Breast epithelium (tissue), 4 donors: ENCODE measurements around the gene HPSE. TPM values are rescaled to one million over a fixed set of nuclear protein-coding genes. Genes with fewer than 3 reads are reported as not detected.
"Not testable (repeated sequence)": the region's sequence is repeated elsewhere in the genome, so short reads cannot be mapped to it uniquely, and the experiment has no call there.

ENCODE experiments used
- DNase-seq, 2 donors: peaks; one replicate each; pipeline ENCODE4 v3.0.0-alpha.2; 2019; ENCODE audit warnings: low spot score in 2 of 2
- H3K27ac ChIP-seq, 2 donors: fragments of 200-600 bp; sonication (generic) in 1 of 2; one replicate each; pipeline ENCODE4 v1.5.1; 2016 to 2019; ENCODE audit warnings: mild to moderate bottlenecking in 1 of 2
- H3K27me3 ChIP-seq, 2 donors: fragments of 200-600 bp; sonication (generic) in 1 of 2; one replicate each; pipeline versions ENCODE4 v1.5.1 to v1.6.0; 2017 to 2019; ENCODE audit warnings: control low read depth in 1 of 2, mild to moderate bottlenecking in 1 of 2
- H3K36me3 ChIP-seq: fragments of 200-600 bp; one replicate; pipeline ENCODE4 v1.5.1; 2019
- H3K4me1 ChIP-seq, 2 donors: fragments of 200-600 bp; sonication (generic); one replicate each; pipeline ENCODE4 v1.5.1; 2016 to 2019; ENCODE audit warnings: control low read depth in 1 of 2
- H3K4me3 ChIP-seq, 3 donors: fragments of 200-600 bp; sonication (generic); 1 replicate in 2 of 3; 2 replicates in 1 of 3; pipeline ENCODE4 v1.5.1; 2016 to 2019; ENCODE audit warnings: mild to moderate bottlenecking in 3 of 3, moderate library complexity in 2 of 3
- H3K9me3 ChIP-seq, 2 donors: fragments of 200-600 bp; sonication (generic) in 1 of 2; one replicate each; pipeline ENCODE4 v1.5.1; 2016 to 2019; ENCODE audit warnings: control low read depth in 1 of 2
- CTCF ChIP-seq, 3 donors: fragments of 450-650 bp; IDR thresholded peaks; one replicate each; pipeline ENCODE4 v1.5.1; 2016 to 2017; ENCODE audit warnings: antibody characterized with exemption in 3 of 3, mild to moderate bottlenecking in 3 of 3, moderate library complexity in 3 of 3
- POLR2A ChIP-seq: fragments of 450-650 bp; IDR thresholded peaks from one replicate; pipeline ENCODE4 v1.6.1; 2016; ENCODE audit warnings: antibody characterized with exemption, mild to moderate bottlenecking, moderate library complexity
- POLR2AphosphoS5 ChIP-seq, 3 donors: sonication (generic); formaldehyde crosslinking; IDR thresholded peaks; one replicate each; pipeline ENCODE4 v1.6.1; 2017; ENCODE audit warnings: antibody characterized with exemption in 3 of 3
- intact Hi-C: fragments of 100-400 bp; cut with DNase I; formaldehyde crosslinking; loops from one replicate; pipeline ENCODE4 v1.15.1; 2023; ENCODE audit warnings: low total_unique reads
- total RNA-seq, 3 donors: library from RNA; depleted of rRNA; stranded (reverse); fragments of >200 nt; gene quantifications; one replicate each; pipeline ENCODE4 v1.1.0, GENCODE V29; 2016

HPSE gene
- total RNA-seq, 3 donors from 2014 or later: 1.3 to 3.8 (median 1.6) TPM

- intact Hi-C loops: no loop called here
- no peaks in the 10 kb centered on the region for H3K4me1 ChIP-seq
- H3K4me3 ChIP-seq: no peak overlapping the region
- no peaks in the 10 kb centered on the region for H3K9me3 ChIP-seq
- no peak overlapping the region for H3K27ac ChIP-seq
- no peaks in the 10 kb centered on the region for H3K27me3 ChIP-seq
- TF ChIP-seq CTCF (IDR thresholded peaks at IDR 0.05): no peak
- no peak for TF ChIP-seq POLR2AphosphoS5 (IDR thresholded peaks at IDR 0.05)
- TF ChIP-seq POLR2A: no peak
- DNase-seq: no peak
- no peaks in the 10 kb centered on the region for H3K36me3 ChIP-seq
These were observed 51.5 kb downstream of the HPSE start for GRCh38 chr4:83283181-83283580.

GRCh38 chr4:83282049-83282535, 52.6 kb downstream of the HPSE start:
- Histone ChIP-seq H3K36me3 (no peaks in the 10 kb centered on the region), H3K27me3 (no peaks in the 10 kb centered on the region), H3K4me3 (no peak overlapping the region), H3K9me3 (no peaks in the 10 kb centered on the region), H3K4me1 (no peaks in the 10 kb centered on the region), H3K27ac (no peak overlapping the region)
- intact Hi-C loops: no loop called here
- DNase-seq: no peak
- no peak for TF ChIP-seq POLR2A
- TF ChIP-seq CTCF (IDR thresholded peaks at IDR 0.05): peak; percentile 31 to 58 (median 45)

- TF ChIP-seq CTCF (IDR thresholded peaks at IDR 0.05) (no peak), POLR2A (no peak), POLR2AphosphoS5 (IDR thresholded peaks at IDR 0.05) (no peak)
- no peaks in the 10 kb centered on the region for H3K4me1 ChIP-seq
- H3K9me3 ChIP-seq: no peaks in the 10 kb centered on the region
- no peaks in the 10 kb centered on the region for H3K27me3 ChIP-seq
- no peak overlapping the region for H3K4me3 ChIP-seq
- DNase-seq: no peak
- no peaks in the 10 kb centered on the region for H3K36me3 ChIP-seq
- no peak overlapping the region for H3K27ac ChIP-seq
- intact Hi-C loops: no loop called here
These were observed 53.3 kb downstream of the HPSE start for GRCh38 chr4:83281307-83281706.

GRCh38 chr4:83276299-83277040, 58.2 kb downstream of the HPSE start:
- Histone ChIP-seq H3K27me3 (no peaks in the 10 kb centered on the region), H3K9me3 (no peaks in the 10 kb centered on the region), H3K4me3 (no peak overlapping the region), H3K4me1 (no peaks in the 10 kb centered on the region), H3K36me3 (no peaks in the 10 kb centered on the region), H3K27ac (no peak overlapping the region)
- TF ChIP-seq POLR2AphosphoS5 (IDR thresholded peaks at IDR 0.05): no peak
- no peak for TF ChIP-seq POLR2A
- TF ChIP-seq CTCF (IDR thresholded peaks at IDR 0.05): no peak
- DNase-seq: no peak
- intact Hi-C loops: no loop called here

GRCh38 chr4:83273926-83274325, 60.7 kb downstream of the HPSE start:
- DNase-seq, H3K4me3 ChIP-seq, H3K9me3 ChIP-seq, H3K27ac ChIP-seq, intact Hi-C loops, H3K4me1 ChIP-seq, H3K27me3 ChIP-seq, H3K36me3 ChIP-seq: not testable (repeated sequence)
